ENCODE data around the gene PNPLA2.

PNPLA2 gene

DNA sequence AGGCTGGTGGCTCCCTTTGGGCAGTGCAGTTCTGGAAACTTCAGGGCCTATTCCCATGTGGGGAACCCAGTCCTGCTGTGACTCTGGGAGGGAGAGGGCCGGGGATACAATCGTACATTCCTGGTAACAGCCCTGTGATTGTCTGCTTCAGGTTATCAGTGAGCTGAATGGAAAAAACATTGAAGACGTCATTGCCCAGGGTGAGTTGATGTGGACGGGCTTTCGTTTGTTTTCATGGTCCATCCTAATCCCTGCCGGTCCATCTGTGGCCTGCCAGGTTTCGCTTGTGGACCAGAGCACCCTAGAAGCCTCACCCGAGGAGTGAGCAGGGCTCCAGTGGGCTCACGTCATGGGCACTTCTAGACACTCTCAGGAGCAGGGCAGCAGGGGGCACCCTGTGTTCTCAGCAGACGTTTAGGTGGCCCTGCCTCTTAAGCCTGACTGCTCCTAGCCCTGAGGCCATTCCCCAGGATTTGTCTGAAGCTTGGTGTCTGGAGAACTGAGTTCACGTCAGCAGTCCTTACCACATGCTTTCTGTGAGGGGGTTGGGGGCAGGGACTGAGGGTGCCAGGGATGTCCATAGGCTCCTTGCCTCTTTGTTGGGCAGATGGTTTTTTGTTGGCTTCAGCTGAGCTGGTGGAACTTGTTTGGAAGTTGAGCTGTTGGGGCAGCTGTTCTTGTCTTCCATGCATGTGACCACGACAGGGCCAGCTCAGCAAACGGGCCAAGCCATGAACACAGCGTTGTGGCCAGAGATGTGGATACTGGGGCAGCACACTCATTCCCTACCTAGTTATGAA lies 7.1 kb upstream of the PNPLA2 start:
- FAIRE-seq (no peak), DNase-seq (ENCODE audit: insufficient read length, low spot score) (no peak)
- TF ChIP-seq, protein P1, sequence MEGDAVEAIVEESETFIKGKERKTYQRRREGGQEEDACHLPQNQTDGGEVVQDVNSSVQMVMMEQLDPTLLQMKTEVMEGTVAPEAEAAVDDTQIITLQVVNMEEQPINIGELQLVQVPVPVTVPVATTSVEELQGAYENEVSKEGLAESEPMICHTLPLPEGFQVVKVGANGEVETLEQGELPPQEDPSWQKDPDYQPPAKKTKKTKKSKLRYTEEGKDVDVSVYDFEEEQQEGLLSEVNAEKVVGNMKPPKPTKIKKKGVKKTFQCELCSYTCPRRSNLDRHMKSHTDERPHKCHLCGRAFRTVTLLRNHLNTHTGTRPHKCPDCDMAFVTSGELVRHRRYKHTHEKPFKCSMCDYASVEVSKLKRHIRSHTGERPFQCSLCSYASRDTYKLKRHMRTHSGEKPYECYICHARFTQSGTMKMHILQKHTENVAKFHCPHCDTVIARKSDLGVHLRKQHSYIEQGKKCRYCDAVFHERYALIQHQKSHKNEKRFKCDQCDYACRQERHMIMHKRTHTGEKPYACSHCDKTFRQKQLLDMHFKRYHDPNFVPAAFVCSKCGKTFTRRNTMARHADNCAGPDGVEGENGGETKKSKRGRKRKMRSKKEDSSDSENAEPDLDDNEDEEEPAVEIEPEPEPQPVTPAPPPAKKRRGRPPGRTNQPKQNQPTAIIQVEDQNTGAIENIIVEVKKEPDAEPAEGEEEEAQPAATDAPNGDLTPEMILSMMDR (IDR thresholded peaks at IDR 0.05; ENCODE audit: insufficient read depth, missing control alignments): no peak

DNA sequence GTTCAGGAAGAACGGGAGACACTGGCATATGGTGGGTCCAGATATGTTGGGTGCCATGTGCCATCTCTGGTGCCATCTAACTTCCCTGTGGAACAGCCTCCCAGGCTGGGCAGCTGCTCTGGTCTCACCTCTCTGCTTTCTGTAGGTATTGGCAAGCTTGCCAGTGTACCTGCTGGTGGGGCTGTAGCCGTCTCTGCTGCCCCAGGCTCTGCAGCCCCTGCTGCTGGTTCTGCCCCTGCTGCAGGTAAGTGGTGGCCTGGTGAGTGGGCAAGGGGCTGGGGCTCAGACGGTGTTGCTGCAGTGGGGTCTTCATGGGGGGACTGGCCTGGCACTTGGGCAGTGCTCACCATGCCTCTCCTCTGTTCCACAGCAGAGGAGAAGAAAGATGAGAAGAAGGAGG lies 6.3 kb upstream of the PNPLA2 start:
- TF ChIP-seq, protein P1 (IDR thresholded peaks at IDR 0.05; ENCODE audit: insufficient read depth, missing control alignments): no peak
- no peak for DNase-seq (ENCODE audit: insufficient read length, low spot score)
- FAIRE-seq: no peak

GRCh38 chr11:813072-813455 lies 5.7 kb upstream of the PNPLA2 start:
- DNase-seq (ENCODE audit: insufficient read length, low spot score) (no peak), FAIRE-seq (no peak)
- TF ChIP-seq, protein P1 (IDR thresholded peaks at IDR 0.05; ENCODE audit: insufficient read depth, missing control alignments): no peak

DNA sequence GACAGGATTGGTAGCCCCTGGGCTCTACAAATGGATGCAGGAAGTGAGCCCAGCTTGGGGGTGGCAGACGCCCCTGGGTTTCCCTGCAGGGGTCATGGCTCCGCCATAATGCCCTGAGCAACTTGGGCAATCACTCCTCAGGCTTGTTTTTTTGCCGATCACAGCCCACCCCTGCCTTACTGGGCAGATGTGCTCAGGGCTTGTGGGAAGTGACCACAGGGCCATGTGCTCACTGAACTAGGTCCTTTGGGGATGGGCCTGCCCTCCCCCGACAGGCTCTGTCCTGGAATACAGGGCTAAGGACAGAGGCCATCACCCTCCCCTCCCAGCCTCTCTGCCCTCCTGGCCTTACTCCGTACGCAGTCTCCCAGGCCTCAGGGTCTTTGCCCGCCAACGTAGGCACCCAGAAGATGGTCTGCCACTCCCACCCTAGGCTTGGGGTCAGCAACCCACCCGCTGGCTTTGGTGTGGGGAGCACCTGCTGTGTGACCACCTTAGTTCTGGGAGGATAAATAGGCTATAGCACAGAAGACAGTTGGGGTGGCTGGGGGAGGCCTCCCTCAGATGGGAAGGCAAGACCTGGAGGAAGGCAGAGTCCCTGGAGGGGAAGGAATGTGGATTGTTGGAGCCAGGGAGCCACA lies 5.1 kb upstream of the PNPLA2 start:
- DNase-seq (ENCODE audit: insufficient read length, low spot score) (no peak), FAIRE-seq (no peak)
- TF ChIP-seq, protein P1 (IDR thresholded peaks at IDR 0.05; ENCODE audit: insufficient read depth, missing control alignments): no peak

- TF ChIP-seq, protein P1 (IDR thresholded peaks at IDR 0.05; ENCODE audit: insufficient read depth, missing control alignments): no peak
- FAIRE-seq (no peak), DNase-seq (ENCODE audit: insufficient read length, low spot score) (no peak)
Observed at GRCh38 chr11:815675-816432, 2.9 kb upstream of the PNPLA2 start.

GRCh38 chr11:816433-816779 lies 2.3 kb upstream of the PNPLA2 start:
- FAIRE-seq (no peak), DNase-seq (ENCODE audit: insufficient read length, low spot score) (no peak)
- TF ChIP-seq, protein P1 (IDR thresholded peaks at IDR 0.05; ENCODE audit: insufficient read depth, missing control alignments): no peak
